Peyer's patch (tissue), 4 donors: ENCODE results near the gene C14orf119.

Experiments
- POLR2A ChIP-seq, 2 donors: fragments of 450-650 bp; IDR thresholded peaks; one replicate each; pipeline ENCODE4 v1.5.1; 2017; ENCODE audit warnings: antibody characterized with exemption in 2 of 2, mild to moderate bottlenecking in 2 of 2, moderate library complexity in 2 of 2
- TF ChIP-seq, protein P1 (sequence below), 6 experiments: fragments of 450-650 bp in 4 of 6; fragments of 200-600 bp in 2 of 6; sonication (generic) in 1 of 6; IDR thresholded peaks; one replicate each; pipeline ENCODE4 v1.5.1; 2017 to 2019; ENCODE audit warnings: antibody characterized with exemption in 6 of 6, mild to moderate bottlenecking in 3 of 6, moderate library complexity in 1 of 6

DNA sequence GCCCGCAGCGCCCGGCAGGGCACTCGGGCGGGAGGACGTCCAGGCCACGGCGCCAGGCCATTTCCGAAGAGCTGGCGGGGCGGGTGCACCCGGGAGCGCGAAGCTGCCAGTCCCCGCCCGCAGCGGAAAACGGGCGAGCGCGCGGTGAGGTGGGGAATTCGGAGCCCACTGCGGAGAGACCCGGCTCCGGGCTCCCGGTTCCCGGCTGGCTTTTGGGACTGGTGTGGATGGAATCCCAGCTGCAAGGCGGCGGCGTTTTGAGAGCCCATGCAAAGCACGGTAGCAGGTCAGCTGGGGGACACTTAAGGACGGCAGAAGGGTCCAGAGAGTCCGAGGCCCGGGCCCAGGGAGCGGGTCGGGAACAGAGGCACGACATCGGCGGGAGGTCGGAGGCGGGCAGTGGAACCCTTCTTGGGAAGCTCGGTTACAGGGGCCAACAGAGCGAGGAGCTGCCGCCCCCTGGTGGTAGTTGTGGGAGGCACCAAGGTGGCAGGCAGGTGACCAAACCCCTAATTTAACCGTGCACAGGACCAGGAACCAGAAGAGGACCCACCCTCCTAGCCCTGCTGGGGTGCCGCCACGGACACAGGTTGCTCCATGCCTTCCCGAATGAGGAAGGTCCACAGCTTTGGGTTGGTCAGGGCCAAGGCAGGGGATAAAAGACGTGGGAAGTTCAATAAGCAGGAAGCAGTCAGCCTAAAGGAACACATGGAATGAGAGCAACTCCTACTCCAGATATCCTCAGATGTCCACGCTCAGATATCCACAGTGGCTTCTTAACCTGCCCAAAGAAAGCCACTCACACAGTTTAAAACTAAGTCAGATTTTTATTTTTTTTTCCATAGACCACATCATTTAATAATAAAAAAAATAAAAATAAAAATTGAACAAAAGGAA lies 37.3 kb upstream of the C14orf119 start:
- TF ChIP-seq, protein P1, sequence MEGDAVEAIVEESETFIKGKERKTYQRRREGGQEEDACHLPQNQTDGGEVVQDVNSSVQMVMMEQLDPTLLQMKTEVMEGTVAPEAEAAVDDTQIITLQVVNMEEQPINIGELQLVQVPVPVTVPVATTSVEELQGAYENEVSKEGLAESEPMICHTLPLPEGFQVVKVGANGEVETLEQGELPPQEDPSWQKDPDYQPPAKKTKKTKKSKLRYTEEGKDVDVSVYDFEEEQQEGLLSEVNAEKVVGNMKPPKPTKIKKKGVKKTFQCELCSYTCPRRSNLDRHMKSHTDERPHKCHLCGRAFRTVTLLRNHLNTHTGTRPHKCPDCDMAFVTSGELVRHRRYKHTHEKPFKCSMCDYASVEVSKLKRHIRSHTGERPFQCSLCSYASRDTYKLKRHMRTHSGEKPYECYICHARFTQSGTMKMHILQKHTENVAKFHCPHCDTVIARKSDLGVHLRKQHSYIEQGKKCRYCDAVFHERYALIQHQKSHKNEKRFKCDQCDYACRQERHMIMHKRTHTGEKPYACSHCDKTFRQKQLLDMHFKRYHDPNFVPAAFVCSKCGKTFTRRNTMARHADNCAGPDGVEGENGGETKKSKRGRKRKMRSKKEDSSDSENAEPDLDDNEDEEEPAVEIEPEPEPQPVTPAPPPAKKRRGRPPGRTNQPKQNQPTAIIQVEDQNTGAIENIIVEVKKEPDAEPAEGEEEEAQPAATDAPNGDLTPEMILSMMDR (IDR thresholded peaks at IDR 0.05) = peak; percentile 86 to 98 (median 94)
- TF ChIP-seq POLR2A (IDR thresholded peaks at IDR 0.05) = peak in 1 of 2 donors; percentile 22
